K562 (cell line): Measurements from ENCODE around the gene EIF3K. TPM values are rescaled to one million over a fixed set of nuclear protein-coding genes. Genes with fewer than 3 reads are reported as not detected.

Experiments
- CHCHD3 ChIP-seq: fragments of 250-450 bp; sonication (Bioruptor Pico); IDR thresholded peaks from 2 replicates; pipeline ENCODE4 v2.1.2; 2022; ENCODE audit warnings: mild to moderate bottlenecking
- ETS2 ChIP-seq: IDR thresholded peaks from 2 replicates; pipeline ENCODE4 v1.6.1; 2016; ENCODE audit warnings: borderline replicate concordance, missing genetic modification characterization, mild to moderate bottlenecking, moderate library complexity, missing compliant biosample characterization; ENCODE audit not compliant: poor library complexity, severe bottlenecking
- FOXA3 ChIP-seq, 2 experiments: fragments of 450-650 bp in 1 of 2; sonication (generic) in 1 of 2; formaldehyde crosslinking; IDR thresholded peaks in 1 of 2; conservative IDR thresholded peaks in 1 of 2; 2 replicates each; pipeline versions ENCODE4 v1.4.0 to v1.8.0; 2020 to 2022; ENCODE audit warnings: mild to moderate bottlenecking in 2 of 2, missing genetic modification reagents in 1 of 2
- UBTF ChIP-seq, 2 experiments: IDR thresholded peaks; 2 replicates each; pipeline ENCODE4 v1.6.1; 2012; ENCODE audit warnings: improper control_type of control experiment in 2 of 2, low read depth in 2 of 2, low read length in 2 of 2, borderline replicate concordance in 1 of 2
- ZFP1 ChIP-seq: fragments of 450-650 bp; formaldehyde crosslinking; IDR thresholded peaks from 2 replicates; pipeline ENCODE4 v1.4.0; 2020; ENCODE audit warnings: mild to moderate bottlenecking, mixed read lengths
- ZNF253 ChIP-seq: fragments of 250-450 bp; sonication (Bioruptor Pico); conservative IDR thresholded peaks from 2 replicates; pipeline ENCODE4 v1.6.1; 2021; ENCODE audit warnings: mild to moderate bottlenecking
- ZNF696 ChIP-seq: fragments of 250-450 bp; sonication (Bioruptor Pico); conservative IDR thresholded peaks from 2 replicates; pipeline ENCODE4 v1.4.0; 2020; ENCODE audit warnings: mild to moderate bottlenecking, moderate library complexity
- ZNF76 ChIP-seq: fragments of 250-450 bp; sonication (Bioruptor Pico); IDR thresholded peaks from 2 replicates; pipeline ENCODE4 v1.4.0; 2020; ENCODE audit warnings: mild to moderate bottlenecking, moderate library complexity, borderline replicate concordance
- polyA plus RNA-seq, 8 experiments: library from polyadenylated mRNA; depleted of rRNA in 4 of 8; stranded (reverse) in 5 of 8; unstranded in 3 of 8; fragments of >200 nt; fragmentation: Nextera tagmentation in 2 of 8; fragmentation: Illumina TruSeq in 1 of 8; extraction: Ambion mirVana in 2 of 8; extraction: Trizol in 1 of 8; gene quantifications; 2 replicates each; pipeline versions ENCODE4 v1.2.1 to v1.2.3, GENCODE V29; 2011 to 2014; ENCODE audit warnings: inconsistent platforms in 1 of 8, missing spikeins in 1 of 8
- total RNA-seq, 7 experiments: library from RNA; depleted of rRNA in 6 of 7; stranded (reverse); fragments of >200 nt in 6 of 7; fragmentation: Illumina TruSeq in 2 of 7; extraction: Trizol in 2 of 7; gene quantifications; 2 replicates each; pipeline versions ENCODE4 v1.2.1 to v1.2.3, GENCODE V29; 2011 to 2021; ENCODE audit warnings: low replicate concordance in 1 of 7
- TF ChIP-seq, protein P1 (sequence below): fragments of 450-650 bp; IDR thresholded peaks from 2 replicates; pipeline ENCODE4 v1.6.1; 2016; ENCODE audit warnings: mild to moderate bottlenecking, moderate library complexity
- TF ChIP-seq, protein P2 (sequence below): fragments of 250-450 bp; sonication (Bioruptor Pico); IDR thresholded peaks from 2 replicates; pipeline ENCODE4 v1.5.0; 2021
- TF ChIP-seq, protein P3 (sequence below): fragments of 250-450 bp; sonication (Bioruptor Pico); IDR thresholded peaks from 2 replicates; pipeline ENCODE4 v1.4.0; 2020; ENCODE audit warnings: borderline replicate concordance

Gene EIF3K
- total and polyA plus RNA-seq, 9 of the 15 experiments (the other 6 are each of a cell fraction or from before 2014, with no cell fraction given), result 387 to 1,827 (median 733) TPM

DNA sequence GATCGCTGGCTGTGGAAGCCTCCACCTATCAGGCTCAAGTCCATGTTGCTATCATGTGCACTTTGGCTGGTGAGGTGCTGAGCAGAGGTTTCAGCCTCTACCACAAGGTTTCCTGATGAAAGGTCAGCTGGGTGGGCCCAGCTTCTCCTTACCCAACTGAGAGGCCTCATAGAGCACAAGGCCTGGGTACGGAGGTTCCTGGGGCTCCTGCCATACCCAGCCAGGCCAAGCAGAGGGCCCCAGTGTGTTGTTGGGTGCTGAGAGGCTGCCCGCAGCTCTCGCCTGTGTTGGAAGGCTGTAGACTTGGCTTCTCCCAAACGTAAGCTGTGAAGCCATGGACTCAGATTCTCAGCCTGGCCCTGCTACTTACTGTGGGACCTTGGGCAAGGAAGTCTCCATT, 56.6 kb downstream of the EIF3K start (continued):
- TF ChIP-seq UBTF (IDR thresholded peaks at IDR 0.05; ENCODE audit: borderline replicate concordance in 1 of 2, low read depth in 2 of 2, low read length in 2 of 2) (peak in 1 of 2 experiments; percentile 62; a peak in 1 of 4 replicates), ZNF696 (no peak), FOXA3 (CRISPR knock-in tag; conservative IDR thresholded peaks at IDR 0.05 in 1 of 2, IDR thresholded peaks at IDR 0.05 in 1 of 2) (no peak), ZFP1 (no peak), CHCHD3 (CRISPR knock-in tag) (no peak), ETS2 (tag) (no peak), ZNF76 (peak; percentile 84; the same call in 1 of the 2 replicates), ZNF253 (no peak)
- TF ChIP-seq, protein P1, sequence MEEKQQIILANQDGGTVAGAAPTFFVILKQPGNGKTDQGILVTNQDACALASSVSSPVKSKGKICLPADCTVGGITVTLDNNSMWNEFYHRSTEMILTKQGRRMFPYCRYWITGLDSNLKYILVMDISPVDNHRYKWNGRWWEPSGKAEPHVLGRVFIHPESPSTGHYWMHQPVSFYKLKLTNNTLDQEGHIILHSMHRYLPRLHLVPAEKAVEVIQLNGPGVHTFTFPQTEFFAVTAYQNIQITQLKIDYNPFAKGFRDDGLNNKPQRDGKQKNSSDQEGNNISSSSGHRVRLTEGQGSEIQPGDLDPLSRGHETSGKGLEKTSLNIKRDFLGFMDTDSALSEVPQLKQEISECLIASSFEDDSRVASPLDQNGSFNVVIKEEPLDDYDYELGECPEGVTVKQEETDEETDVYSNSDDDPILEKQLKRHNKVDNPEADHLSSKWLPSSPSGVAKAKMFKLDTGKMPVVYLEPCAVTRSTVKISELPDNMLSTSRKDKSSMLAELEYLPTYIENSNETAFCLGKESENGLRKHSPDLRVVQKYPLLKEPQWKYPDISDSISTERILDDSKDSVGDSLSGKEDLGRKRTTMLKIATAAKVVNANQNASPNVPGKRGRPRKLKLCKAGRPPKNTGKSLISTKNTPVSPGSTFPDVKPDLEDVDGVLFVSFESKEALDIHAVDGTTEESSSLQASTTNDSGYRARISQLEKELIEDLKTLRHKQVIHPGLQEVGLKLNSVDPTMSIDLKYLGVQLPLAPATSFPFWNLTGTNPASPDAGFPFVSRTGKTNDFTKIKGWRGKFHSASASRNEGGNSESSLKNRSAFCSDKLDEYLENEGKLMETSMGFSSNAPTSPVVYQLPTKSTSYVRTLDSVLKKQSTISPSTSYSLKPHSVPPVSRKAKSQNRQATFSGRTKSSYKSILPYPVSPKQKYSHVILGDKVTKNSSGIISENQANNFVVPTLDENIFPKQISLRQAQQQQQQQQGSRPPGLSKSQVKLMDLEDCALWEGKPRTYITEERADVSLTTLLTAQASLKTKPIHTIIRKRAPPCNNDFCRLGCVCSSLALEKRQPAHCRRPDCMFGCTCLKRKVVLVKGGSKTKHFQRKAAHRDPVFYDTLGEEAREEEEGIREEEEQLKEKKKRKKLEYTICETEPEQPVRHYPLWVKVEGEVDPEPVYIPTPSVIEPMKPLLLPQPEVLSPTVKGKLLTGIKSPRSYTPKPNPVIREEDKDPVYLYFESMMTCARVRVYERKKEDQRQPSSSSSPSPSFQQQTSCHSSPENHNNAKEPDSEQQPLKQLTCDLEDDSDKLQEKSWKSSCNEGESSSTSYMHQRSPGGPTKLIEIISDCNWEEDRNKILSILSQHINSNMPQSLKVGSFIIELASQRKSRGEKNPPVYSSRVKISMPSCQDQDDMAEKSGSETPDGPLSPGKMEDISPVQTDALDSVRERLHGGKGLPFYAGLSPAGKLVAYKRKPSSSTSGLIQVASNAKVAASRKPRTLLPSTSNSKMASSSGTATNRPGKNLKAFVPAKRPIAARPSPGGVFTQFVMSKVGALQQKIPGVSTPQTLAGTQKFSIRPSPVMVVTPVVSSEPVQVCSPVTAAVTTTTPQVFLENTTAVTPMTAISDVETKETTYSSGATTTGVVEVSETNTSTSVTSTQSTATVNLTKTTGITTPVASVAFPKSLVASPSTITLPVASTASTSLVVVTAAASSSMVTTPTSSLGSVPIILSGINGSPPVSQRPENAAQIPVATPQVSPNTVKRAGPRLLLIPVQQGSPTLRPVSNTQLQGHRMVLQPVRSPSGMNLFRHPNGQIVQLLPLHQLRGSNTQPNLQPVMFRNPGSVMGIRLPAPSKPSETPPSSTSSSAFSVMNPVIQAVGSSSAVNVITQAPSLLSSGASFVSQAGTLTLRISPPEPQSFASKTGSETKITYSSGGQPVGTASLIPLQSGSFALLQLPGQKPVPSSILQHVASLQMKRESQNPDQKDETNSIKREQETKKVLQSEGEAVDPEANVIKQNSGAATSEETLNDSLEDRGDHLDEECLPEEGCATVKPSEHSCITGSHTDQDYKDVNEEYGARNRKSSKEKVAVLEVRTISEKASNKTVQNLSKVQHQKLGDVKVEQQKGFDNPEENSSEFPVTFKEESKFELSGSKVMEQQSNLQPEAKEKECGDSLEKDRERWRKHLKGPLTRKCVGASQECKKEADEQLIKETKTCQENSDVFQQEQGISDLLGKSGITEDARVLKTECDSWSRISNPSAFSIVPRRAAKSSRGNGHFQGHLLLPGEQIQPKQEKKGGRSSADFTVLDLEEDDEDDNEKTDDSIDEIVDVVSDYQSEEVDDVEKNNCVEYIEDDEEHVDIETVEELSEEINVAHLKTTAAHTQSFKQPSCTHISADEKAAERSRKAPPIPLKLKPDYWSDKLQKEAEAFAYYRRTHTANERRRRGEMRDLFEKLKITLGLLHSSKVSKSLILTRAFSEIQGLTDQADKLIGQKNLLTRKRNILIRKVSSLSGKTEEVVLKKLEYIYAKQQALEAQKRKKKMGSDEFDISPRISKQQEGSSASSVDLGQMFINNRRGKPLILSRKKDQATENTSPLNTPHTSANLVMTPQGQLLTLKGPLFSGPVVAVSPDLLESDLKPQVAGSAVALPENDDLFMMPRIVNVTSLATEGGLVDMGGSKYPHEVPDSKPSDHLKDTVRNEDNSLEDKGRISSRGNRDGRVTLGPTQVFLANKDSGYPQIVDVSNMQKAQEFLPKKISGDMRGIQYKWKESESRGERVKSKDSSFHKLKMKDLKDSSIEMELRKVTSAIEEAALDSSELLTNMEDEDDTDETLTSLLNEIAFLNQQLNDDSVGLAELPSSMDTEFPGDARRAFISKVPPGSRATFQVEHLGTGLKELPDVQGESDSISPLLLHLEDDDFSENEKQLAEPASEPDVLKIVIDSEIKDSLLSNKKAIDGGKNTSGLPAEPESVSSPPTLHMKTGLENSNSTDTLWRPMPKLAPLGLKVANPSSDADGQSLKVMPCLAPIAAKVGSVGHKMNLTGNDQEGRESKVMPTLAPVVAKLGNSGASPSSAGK, result peak; percentile 53
- TF ChIP-seq, protein P2, sequence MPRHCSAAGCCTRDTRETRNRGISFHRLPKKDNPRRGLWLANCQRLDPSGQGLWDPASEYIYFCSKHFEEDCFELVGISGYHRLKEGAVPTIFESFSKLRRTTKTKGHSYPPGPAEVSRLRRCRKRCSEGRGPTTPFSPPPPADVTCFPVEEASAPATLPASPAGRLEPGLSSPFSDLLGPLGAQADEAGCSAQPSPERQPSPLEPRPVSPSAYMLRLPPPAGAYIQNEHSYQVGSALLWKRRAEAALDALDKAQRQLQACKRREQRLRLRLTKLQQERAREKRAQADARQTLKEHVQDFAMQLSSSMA (CRISPR knock-in tag), result peak; percentile 43; the same call in 1 of the 2 replicates
- TF ChIP-seq, protein P3, sequence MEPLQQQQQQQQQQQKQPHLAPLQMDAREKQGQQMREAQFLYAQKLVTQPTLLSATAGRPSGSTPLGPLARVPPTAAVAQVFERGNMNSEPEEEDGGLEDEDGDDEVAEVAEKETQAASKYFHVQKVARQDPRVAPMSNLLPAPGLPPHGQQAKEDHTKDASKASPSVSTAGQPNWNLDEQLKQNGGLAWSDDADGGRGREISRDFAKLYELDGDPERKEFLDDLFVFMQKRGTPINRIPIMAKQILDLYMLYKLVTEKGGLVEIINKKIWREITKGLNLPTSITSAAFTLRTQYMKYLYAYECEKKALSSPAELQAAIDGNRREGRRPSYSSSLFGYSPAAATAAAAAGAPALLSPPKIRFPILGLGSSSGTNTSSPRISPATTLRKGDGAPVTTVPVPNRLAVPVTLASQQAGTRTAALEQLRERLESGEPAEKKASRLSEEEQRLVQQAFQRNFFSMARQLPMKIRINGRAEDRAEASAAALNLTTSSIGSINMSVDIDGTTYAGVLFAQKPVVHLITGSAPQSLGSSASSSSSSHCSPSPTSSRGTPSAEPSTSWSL, result no peak
